Measurements from ENCODE around the gene ZNF215.
"Not testable (repeated sequence)": the region's sequence is repeated elsewhere in the genome, so short reads cannot be mapped to it uniquely, and the experiment has no call there.

The ZNF215 gene

GRCh38 chr11:6941970-6942369, 15.7 kb downstream of the ZNF215 start:
- no peak for DNase-seq (ENCODE audit: low read depth)

DNA sequence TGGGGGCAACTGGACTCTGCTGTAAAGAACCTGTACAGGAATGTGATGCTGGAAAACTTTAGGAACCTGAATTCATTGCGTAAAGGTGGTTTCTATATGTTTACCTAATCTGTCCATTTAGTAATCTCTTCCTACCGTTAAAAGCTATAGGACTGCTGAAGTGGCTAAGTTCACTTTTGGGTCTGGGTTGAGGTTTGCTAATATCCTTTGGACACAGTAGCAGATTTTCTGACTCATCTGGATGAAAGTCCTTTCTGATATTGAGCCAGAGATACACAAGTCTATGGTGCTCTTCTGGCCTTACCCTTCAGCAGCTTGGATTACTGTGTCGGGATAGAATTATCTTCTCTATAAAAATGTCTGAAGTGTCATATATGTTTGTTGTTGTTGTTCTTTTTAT, 16.9 kb downstream of the ZNF215 start:
- no peak for DNase-seq (ENCODE audit: low read depth)

DNA sequence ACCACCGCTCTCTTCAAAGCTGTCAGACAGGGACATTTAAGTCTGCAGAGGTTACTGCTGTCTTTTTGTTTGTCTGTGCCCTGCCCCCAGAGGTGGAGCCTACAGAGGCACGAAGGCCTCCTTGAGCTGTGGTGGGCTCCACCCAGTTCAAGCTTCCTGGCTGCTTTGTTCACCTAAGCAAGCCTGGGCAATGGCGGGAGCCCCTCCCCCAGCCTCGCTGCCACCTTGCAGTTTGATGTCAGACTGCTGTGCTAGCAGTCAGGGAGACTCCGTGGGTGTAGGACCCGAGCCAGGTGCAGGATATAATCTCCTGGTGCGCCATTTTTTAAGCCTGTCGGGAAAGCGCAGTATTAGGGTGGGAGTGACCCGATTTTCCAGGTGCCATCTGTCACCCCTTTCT, 28.0 kb downstream of the ZNF215 start:
- DNase-seq (ENCODE audit: low read depth) = not testable (repeated sequence)

GRCh38 chr11:6962141-6962540, 35.9 kb downstream of the ZNF215 start:
- no peak for DNase-seq (ENCODE audit: low read depth)

DNA sequence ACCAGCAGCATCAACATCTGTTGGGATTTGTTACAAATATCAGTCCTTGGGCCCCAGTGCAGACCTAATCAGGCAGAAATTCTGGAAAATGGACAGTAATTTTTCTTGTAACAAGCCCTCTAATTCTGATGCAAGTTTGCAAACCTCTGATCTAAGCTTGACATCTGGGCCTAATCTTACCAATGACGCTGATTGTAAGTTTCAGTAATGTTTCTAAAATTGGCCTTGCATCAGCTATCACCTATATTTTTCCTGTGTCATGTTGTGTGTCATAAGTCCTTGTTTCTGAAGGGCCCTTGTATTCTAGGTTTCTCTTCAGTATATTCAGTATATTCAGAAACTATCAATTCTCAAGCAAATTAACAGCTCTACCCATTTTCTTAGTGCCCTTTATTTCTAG, 36.4 kb downstream of the ZNF215 start:
- DNase-seq (ENCODE audit: low read depth) = no peak

DNA sequence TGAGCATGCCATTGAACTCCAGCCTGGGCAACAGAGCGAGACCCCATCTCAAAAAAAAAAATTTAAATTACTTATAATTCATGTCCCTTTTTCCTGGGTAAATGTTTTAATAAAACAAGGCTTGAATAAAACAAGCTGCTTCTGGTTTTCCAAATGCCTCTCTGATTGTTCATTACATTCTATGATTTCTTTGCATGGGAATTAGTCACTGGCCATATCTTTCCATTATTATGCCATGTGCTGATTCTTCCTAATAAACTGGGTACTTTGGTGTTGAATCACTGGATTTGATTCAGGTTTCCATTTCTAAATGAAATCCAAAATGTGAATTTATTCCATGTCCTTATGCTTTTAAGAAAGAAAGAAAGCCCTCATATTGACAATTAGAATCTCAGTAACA, 42.6 kb downstream of the ZNF215 start:
- no peak for DNase-seq (ENCODE audit: low read depth)

DNA sequence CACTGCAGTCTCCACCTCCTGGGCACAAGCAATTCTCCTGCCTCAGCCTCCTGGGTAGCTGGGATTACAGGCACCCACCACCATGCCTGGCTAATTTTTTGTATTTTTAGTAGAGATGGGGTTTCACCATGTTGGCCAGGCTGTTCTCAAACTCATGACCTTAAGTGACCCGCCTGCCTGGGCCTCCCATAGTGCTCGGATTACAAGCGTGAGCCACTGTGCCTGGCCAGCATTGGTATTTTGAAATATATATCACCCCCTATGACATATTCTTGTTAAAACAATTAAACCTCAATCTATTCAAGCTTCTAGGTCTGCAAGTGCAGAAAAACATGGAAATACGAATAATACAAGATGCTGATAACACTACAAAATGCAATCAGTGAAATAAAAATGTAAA, 43.6 kb downstream of the ZNF215 start:
- not testable (repeated sequence) for DNase-seq (ENCODE audit: low read depth)

DNA sequence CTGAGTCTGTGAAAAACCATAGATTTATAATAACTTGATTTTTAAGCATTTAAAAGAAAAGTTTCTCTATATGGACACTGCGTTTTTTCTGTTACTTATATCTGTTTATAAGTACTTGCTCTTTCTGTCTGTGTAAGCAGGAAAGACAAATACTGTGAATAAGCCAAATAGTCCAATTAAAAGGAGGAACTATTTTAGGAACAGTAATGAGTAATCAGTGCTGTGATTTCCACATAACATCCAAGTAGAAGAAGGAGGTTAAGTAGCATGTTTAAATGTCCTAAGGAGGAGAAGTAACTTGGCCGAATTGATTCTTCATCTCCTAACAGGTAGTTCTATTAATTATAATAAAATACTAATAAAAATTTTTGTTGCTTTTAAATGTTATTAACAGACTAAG, 53.1 kb downstream of the ZNF215 start:
- DNase-seq (ENCODE audit: low read depth) = no peak

DNA sequence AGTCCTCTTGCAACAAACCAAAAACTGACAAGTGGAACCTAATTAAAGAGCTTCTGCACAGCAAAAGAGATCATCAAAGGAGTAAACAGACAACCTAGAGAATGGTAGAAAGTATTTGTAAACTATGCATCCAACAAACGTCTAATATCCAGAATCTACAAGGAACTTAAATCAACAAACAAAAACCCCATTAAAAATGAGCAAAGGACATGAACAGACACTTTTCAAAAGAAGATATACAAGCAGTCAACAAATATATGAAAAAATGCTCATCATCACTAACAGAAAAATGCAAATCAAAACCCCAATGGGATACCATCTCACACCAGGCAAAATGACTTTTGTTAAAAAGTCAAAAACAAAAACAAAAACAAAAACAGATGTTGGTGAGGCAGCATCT, 60.3 kb downstream of the ZNF215 start:
- DNase-seq (ENCODE audit: low read depth) = no peak

DNA sequence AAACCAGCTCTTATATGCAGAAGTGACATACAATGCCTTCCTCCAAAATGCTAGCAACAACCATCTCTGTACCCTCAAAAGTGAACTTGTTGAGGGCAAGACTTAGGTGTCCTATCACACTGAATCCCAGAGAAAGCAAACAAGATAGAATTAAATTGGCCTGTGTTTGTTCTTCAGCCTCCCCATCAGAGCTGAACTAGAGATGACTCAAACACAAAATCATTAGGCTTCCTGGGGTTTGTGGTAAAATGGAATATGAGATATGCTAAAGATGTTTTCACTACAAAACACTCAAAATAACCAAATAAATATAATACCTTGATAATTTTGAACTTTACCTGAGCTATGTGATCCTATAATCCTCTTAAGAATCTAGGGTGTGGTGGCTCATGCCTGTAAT, 62.3 kb downstream of the ZNF215 start:
- no peak for DNase-seq (ENCODE audit: low read depth)

DNA sequence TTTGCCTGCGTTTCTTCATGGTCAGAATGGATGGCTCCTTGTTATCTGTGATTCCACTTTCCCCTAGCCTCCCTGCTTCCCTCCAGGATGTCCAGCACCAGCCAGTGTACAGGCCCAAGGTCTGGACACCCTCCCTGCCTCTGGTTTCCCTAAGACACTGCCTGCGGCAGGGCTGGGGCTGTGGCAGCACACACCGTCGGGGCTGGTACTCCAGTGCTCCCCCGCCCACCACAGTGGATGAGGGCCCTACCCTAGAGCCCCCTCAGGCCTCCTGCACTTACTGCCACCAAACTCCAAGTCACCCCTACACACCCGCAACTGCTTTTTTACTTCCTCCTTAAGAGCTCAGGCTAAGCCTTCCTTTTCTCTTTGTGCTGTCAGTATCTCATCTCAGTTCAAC, 65.0 kb downstream of the ZNF215 start:
- no peak for DNase-seq (ENCODE audit: low read depth)

DNA sequence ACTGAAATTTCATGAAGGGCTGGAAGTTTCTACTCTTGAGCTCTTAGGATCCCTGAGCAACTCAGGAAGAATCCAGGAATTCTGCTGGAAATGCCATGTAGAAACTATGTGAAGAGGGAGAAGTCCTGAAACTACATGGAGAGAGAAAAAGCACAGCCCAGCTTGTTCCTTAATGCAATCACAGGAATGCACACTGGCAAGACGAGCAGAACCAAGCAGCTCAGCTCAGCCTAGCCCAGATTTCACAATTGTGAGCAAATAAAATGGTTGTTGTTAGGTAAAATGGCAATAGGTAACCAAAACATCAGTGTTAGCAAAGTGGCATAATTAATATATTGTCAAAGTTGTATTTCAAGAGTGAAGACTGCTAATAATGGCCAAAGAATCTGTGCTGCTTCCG, 65.8 kb downstream of the ZNF215 start:
- no peak for DNase-seq (ENCODE audit: low read depth)

DNA sequence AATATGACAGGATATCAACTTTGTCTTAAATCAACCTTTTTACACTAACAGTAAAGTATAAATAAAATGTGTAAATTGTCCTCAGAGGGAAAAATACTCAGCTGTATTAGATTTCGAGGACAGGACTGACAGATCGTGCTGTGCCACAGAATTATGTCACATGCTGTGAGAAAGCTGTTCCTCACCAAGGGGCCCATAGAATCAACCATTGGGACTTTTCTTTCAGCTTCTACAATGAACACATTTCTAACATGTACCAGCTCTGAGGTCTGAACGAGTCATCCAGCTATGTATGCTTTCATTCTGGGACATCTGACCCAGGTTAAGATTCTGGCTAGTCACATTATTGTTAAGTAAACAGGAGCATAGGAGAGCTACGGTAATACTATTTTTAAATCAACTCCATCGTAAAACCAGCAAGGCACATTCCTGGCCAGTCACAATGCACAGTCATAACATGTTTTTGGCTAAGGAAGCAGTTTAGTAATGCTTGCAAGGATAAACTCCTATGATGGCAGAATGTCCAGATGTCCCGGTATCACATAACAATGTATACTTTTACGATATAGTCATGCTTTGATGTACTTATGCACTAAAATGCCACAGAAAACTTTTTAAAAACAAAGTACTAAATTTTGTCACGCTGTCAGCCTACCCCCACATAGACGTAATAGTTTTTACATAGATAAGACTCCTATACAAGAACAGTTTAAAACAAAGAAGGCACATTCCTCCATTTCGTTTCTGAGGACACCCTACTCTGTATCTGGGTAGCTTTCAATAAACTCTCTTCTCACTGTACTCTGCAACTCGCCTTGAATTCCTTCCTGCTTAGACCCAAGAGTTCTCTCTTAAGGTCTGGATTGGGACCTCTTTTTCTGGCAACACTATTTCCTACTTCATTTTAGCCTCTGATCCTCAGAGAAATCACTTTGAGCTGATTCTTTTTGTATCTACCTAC, 66.5 kb downstream of the ZNF215 start:
- DNase-seq (ENCODE audit: low read depth) = no peak

- no peak for DNase-seq (ENCODE audit: low read depth)
Observed at GRCh38 chr11:6995703-6996102, 69.5 kb downstream of the ZNF215 start.

DNA sequence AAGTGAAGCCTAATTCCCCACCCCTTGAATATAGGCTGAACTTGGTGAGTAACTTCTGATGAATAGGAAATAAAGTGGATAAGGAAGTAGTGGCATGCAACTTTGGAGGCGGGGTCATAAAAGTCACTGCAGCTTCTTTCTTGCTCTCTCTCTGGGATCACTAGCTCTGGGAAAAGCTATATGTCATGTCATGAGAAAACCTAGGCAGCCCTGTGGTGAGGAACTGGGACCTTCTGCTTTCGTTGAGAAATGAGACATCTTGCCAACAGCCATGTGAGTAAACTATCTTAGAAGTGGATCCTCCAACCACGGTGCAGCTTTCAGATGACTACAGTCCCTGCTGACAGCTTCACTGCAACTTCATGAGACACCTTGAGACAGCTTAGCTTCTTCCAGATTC, 78.3 kb downstream of the ZNF215 start:
- DNase-seq (ENCODE audit: low read depth) = no peak

Data from activated T-cell treated with anti-CD3 and anti-CD28 coated beads for 48 hours (primary cell).